Measurements from ENCODE around the gene ACADL.
A peak's percentile ranks its signal among the peaks of the same experiment; 100 is the strongest.
"Not testable (repeated sequence)": the region's sequence is repeated elsewhere in the genome, so short reads cannot be mapped to it uniquely, and the experiment has no call there.

The ACADL gene

DNA sequence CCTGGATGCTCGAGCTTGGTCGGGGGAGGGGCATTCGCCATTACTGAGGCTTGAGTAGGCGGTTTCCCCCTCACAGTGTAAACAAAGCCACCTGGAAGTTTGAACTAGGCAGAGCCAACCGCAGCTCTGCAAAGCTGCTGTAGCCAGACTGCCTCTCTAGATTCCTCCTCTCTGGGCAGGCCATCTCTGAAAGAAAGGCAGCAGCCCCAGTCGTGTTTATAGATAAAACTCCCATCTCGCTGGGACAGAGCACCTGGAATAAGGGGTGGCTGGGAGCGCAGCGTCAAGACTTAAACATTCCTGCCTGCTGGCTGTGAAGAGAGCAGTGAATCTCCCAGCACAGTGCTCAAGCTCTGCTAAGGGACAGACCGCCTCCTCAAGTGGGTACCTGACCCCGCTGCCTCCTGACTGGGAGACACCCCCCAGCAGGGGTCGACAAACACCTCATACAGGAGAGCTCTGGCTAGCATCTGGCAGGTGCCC, 43.6 kb downstream of the ACADL start:
- H3K4me1 ChIP-seq (ENCODE audit: control insufficient read depth, insufficient read depth, low read length): peaks cover 39% of the 10 kb centered on the region
- not testable (repeated sequence) for H3K9ac ChIP-seq (ENCODE audit: low read length); H3K36me3 ChIP-seq (ENCODE audit: control insufficient read depth, insufficient read depth, low read length); H3K27me3 ChIP-seq (ENCODE audit: control insufficient read depth, insufficient read depth, low read length); H3K27ac ChIP-seq (ENCODE audit: low read depth, low read length)
- H3K4me3 ChIP-seq (ENCODE audit: low read depth, low read length): peak overlapping the region; percentile 29; the same call in 1 of the 2 replicates
- H3K9me3 ChIP-seq (ENCODE audit: control insufficient read depth, insufficient read depth, low read depth, low read length): peaks cover 10% of the 10 kb centered on the region

DNA sequence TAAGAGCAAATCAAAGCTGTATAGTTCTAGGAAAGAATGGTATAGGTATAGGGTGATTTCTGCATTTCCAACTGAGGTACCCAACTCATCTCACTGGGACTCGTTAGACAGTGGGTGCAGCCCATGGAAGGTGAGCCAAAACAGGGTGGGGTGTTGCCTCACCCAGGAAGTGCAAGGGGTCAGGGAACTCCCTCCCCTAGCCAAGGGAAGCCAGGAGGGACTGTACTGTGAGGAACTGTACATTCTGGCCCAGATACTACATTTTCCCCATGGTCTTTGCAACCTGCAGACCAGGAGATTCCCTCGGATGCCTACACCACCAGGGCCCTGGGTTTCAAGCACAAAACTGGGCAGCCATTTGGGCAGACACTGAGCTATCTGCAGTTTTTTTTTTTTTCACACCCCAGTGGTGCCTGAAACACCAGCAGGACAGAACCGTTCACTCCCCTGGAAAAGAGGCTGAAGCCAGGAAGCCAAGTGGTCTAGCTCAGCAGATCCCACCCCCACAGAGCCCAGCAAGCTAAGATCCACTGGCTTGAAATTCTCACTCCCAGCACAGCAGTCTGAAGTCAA, 44.1 kb downstream of the ACADL start:
- H3K9me3 ChIP-seq (ENCODE audit: control insufficient read depth, insufficient read depth, low read depth, low read length): peaks cover 10% of the 10 kb centered on the region
- not testable (repeated sequence) for H3K27ac ChIP-seq (ENCODE audit: low read depth, low read length); H3K27me3 ChIP-seq (ENCODE audit: control insufficient read depth, insufficient read depth, low read length); H3K36me3 ChIP-seq (ENCODE audit: control insufficient read depth, insufficient read depth, low read length); H3K4me3 ChIP-seq (ENCODE audit: low read depth, low read length); H3K9ac ChIP-seq (ENCODE audit: low read length)
- peaks cover 39% of the 10 kb centered on the region for H3K4me1 ChIP-seq (ENCODE audit: control insufficient read depth, insufficient read depth, low read length)

DNA sequence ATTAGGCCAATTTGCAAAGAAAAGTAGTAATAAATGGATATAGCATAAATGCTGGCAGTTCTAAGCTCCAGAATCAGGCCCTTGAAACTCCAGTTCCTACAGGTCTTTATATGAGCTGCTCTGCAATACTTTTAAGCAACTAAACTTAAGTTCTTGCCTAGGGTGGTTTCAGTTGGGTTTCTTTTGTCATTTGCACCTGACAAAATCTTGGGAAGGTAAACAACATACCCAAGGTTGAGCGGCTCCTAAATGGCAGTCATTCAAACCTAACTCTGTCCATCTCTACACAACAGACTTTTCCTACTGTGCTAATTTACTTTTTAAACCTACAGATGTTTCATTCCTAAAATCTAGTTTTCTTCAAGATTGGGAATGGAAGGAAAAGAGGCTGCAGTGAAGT, 44.8 kb downstream of the ACADL start:
- Histone ChIP-seq H3K9me3 (ENCODE audit: control insufficient read depth, insufficient read depth, low read depth, low read length) (peaks cover 10% of the 10 kb centered on the region), H3K4me3 (ENCODE audit: low read depth, low read length) (no peak overlapping the region), H3K4me1 (ENCODE audit: control insufficient read depth, insufficient read depth, low read length) (peaks cover 39% of the 10 kb centered on the region), H3K27ac (ENCODE audit: low read depth, low read length) (no peak overlapping the region), H3K9ac (ENCODE audit: low read length) (no peak overlapping the region), H3K27me3 (ENCODE audit: control insufficient read depth, insufficient read depth, low read length) (no peaks in the 10 kb centered on the region), H3K36me3 (ENCODE audit: control insufficient read depth, insufficient read depth, low read length) (no peaks in the 10 kb centered on the region)

DNA sequence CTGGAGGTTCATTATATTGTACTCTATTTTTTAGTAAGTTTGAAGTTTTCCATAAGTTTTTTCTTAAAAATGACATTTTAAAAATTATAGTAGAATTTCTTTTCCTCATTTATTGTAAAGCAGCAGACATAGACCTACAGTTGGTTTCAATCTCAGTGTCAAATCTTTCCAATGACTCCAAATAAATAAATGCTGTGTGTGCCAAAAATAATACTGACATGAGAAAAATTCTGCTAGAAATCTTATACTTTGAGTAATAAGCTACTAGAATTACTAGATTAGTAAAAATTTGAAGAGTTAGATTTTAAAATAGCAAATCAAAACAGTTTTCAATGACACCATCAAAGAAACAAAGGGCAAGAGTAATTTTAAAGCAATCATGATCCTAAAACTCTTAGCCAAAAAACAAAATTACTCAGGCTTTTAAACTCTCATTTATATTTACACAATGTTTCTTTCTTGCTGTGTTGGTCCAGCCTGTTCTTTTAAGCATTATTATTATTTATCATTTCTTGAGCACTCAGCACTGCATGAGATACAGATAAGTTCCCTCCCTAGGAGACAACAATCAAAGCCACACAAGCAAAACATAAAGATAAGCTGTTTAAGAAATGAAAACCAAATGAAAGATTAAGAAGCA, 45.8 kb downstream of the ACADL start:
- Histone ChIP-seq H3K36me3 (ENCODE audit: control insufficient read depth, insufficient read depth, low read length) (no peaks in the 10 kb centered on the region), H3K9me3 (ENCODE audit: control insufficient read depth, insufficient read depth, low read depth, low read length) (peaks cover 6% of the 10 kb centered on the region), H3K27me3 (ENCODE audit: control insufficient read depth, insufficient read depth, low read length) (no peaks in the 10 kb centered on the region), H3K4me3 (ENCODE audit: low read depth, low read length) (no peak overlapping the region), H3K27ac (ENCODE audit: low read depth, low read length) (peak overlapping the region; percentile 42), H3K4me1 (ENCODE audit: control insufficient read depth, insufficient read depth, low read length) (peaks cover 39% of the 10 kb centered on the region), H3K9ac (ENCODE audit: low read length) (no peak overlapping the region)

DNA sequence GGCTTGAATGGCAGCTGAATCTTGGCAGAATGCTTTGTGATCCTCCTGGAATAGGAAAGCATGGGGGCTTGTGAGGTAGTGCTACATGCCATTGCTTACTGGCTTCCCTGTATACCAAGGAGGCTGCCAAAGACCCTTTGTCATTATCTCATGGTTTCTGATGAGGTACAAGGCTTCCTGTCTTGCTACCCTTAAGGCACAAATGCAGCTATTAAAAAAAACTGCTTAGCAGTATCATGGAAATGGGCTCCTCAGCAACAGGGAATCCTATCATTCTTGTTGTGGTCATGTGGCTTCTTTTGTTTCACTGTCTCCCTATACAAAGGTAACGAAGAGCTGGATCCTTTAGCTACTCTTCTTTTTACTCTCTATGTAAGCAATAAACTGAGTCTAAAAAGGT, 47.5 kb downstream of the ACADL start:
- no peak overlapping the region for H3K4me3 ChIP-seq (ENCODE audit: low read depth, low read length)
- H3K27me3 ChIP-seq (ENCODE audit: control insufficient read depth, insufficient read depth, low read length): no peaks in the 10 kb centered on the region
- no peaks in the 10 kb centered on the region for H3K36me3 ChIP-seq (ENCODE audit: control insufficient read depth, insufficient read depth, low read length)
- no peak overlapping the region for H3K9ac ChIP-seq (ENCODE audit: low read length)
- H3K27ac ChIP-seq (ENCODE audit: low read depth, low read length): peak overlapping the region; percentile 73
- H3K4me1 ChIP-seq (ENCODE audit: control insufficient read depth, insufficient read depth, low read length): peaks cover 39% of the 10 kb centered on the region
- H3K9me3 ChIP-seq (ENCODE audit: control insufficient read depth, insufficient read depth, low read depth, low read length): no peaks in the 10 kb centered on the region

DNA sequence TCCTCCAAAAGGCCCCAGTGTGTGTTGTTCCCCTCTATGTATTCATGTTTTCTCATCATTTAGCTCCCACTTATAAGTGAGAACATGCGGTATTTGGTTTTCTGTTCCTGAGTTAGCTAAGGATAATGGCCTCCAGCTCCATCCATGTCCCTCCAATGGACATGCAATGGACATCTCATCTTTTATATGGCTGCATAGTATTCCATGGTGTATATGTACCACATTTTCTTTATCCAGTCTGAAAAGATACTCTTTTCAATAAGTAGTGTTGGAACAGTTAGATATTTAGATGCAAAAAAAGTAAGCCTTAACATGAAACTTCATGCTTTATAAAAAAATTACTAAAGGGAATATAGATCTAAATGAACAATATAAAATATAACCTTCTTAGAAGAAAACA, 48.1 kb downstream of the ACADL start:
- Histone ChIP-seq H3K4me1 (ENCODE audit: control insufficient read depth, insufficient read depth, low read length) (peaks cover 39% of the 10 kb centered on the region), H3K27ac (ENCODE audit: low read depth, low read length) (0 out of 2 replicates have a peak overlapping the region, but pooled peaks have one; percentile 38)
- not testable (repeated sequence) for H3K27me3 ChIP-seq (ENCODE audit: control insufficient read depth, insufficient read depth, low read length); H3K36me3 ChIP-seq (ENCODE audit: control insufficient read depth, insufficient read depth, low read length); H3K9me3 ChIP-seq (ENCODE audit: control insufficient read depth, insufficient read depth, low read depth, low read length); H3K9ac ChIP-seq (ENCODE audit: low read length); H3K4me3 ChIP-seq (ENCODE audit: low read depth, low read length)

DNA sequence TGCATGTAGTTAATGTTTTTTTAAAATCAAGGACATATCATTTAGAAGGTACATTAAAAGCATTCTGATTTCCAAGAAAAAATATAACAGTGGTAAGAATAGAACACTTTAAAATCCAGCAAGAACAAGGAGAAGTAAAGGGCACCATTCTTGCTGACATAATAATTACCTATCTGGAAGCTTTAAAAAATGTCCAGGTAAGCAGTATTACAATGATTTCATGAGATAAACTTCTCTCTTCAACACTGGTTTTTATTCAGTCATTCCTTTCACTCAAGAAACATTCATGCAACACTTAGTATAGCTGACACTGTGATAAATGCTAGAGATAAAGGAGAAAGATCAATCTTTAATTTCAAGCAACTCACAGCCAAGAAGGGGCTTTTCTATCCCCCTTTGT, 51.2 kb downstream of the ACADL start:
- no peaks in the 10 kb centered on the region for H3K27me3 ChIP-seq (ENCODE audit: control insufficient read depth, insufficient read depth, low read length)
- no peak overlapping the region for H3K4me3 ChIP-seq (ENCODE audit: low read depth, low read length)
- H3K4me1 ChIP-seq (ENCODE audit: control insufficient read depth, insufficient read depth, low read length): peaks cover 16% of the 10 kb centered on the region; the same call in 1 of the 2 replicates
- H3K36me3 ChIP-seq (ENCODE audit: control insufficient read depth, insufficient read depth, low read length): no peaks in the 10 kb centered on the region
- H3K27ac ChIP-seq (ENCODE audit: low read depth, low read length): no peak overlapping the region
- H3K9me3 ChIP-seq (ENCODE audit: control insufficient read depth, insufficient read depth, low read depth, low read length): no peaks in the 10 kb centered on the region
- H3K9ac ChIP-seq (ENCODE audit: low read length): no peak overlapping the region

DNA sequence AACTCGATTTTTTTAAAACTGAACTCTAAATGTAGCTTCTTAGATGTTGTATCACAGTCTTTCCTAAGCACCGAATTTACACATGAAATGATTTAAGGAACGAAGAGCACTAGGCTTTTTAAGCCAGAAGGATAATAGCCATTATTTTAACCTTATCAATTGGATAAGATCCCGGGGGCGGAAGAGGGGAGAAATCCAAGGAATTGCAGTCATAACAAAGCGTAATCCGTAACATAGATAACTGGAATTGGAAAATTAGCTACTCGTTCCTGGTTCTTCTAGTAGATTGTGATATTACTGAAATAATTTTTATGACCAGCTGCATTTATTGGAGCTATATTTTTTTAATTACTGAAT, 53.0 kb downstream of the ACADL start:
- Histone ChIP-seq H3K36me3 (ENCODE audit: control insufficient read depth, insufficient read depth, low read length) (no peaks in the 10 kb centered on the region), H3K27ac (ENCODE audit: low read depth, low read length) (no peak overlapping the region), H3K27me3 (ENCODE audit: control insufficient read depth, insufficient read depth, low read length) (no peaks in the 10 kb centered on the region), H3K9me3 (ENCODE audit: control insufficient read depth, insufficient read depth, low read depth, low read length) (no peaks in the 10 kb centered on the region), H3K4me3 (ENCODE audit: low read depth, low read length) (peak overlapping the region; percentile 67), H3K4me1 (ENCODE audit: control insufficient read depth, insufficient read depth, low read length) (peaks cover 9% of the 10 kb centered on the region), H3K9ac (ENCODE audit: low read length) (no peak overlapping the region)

DNA sequence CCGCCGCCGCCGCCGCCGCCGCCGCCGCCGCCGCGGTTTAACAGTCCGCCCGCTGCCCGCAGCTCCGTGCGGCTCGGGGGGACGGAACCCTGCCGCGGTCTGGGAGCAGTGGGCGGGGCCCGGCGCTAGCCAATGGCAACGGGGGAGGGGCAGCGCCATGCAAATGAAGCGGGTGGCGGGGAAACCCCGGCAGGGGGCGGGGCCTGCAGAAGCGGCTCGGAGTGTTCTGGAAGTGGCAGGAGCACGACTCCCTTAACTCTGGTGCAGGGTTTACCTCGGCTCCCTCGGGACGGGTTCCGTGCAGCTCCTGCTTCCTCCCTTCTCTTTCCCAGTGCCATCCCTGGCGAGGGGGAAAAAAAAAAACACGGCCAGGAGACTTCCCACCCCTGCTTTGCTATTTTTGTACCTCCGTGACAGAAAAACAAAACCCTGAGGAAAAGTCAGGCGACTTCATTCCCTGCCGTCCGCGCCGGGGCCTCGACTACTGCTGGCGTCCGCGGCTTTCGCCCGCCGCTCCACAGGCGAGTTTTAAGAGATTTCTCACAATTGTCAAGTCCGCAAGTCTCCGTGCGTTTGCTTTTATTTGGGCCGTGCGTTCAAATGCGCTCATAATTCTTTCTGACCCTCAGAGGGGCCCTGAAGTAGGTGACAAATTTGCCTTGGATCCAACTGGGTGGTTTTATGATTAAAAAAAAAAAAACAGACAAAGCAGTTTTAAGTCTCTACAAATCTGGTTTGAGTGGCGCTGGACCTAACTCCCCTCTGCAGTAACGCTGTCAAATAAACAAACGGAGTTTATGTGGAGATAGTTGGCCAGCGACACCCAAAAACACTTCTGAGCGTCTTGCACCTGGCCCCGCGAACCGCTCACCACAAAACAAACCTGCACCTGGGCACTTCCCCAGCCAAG, 53.7 kb downstream of the ACADL start, which contains the start of gene KANSL1L:
Gene KANSL1L, minus strand, starts transcription at position 101 of the 910 bp plus-strand sequence. CDS start 16,827 bp downstream, outside the sequence.
- H3K9me3 ChIP-seq (ENCODE audit: control insufficient read depth, insufficient read depth, low read depth, low read length): no peaks in the 10 kb centered on the region
- peaks cover 9% of the 10 kb centered on the region for H3K4me1 ChIP-seq (ENCODE audit: control insufficient read depth, insufficient read depth, low read length)
- no peaks in the 10 kb centered on the region for H3K36me3 ChIP-seq (ENCODE audit: control insufficient read depth, insufficient read depth, low read length)
- H3K27ac ChIP-seq (ENCODE audit: low read depth, low read length): peak within 1 kb of the TSS; percentile 96
- peak within 1 kb of the TSS; percentile 84 for H3K4me3 ChIP-seq (ENCODE audit: low read depth, low read length)
- H3K27me3 ChIP-seq (ENCODE audit: control insufficient read depth, insufficient read depth, low read length): no peaks in the 10 kb centered on the region
- H3K9ac ChIP-seq (ENCODE audit: low read length): peak within 1 kb of the TSS; percentile 94

DNA sequence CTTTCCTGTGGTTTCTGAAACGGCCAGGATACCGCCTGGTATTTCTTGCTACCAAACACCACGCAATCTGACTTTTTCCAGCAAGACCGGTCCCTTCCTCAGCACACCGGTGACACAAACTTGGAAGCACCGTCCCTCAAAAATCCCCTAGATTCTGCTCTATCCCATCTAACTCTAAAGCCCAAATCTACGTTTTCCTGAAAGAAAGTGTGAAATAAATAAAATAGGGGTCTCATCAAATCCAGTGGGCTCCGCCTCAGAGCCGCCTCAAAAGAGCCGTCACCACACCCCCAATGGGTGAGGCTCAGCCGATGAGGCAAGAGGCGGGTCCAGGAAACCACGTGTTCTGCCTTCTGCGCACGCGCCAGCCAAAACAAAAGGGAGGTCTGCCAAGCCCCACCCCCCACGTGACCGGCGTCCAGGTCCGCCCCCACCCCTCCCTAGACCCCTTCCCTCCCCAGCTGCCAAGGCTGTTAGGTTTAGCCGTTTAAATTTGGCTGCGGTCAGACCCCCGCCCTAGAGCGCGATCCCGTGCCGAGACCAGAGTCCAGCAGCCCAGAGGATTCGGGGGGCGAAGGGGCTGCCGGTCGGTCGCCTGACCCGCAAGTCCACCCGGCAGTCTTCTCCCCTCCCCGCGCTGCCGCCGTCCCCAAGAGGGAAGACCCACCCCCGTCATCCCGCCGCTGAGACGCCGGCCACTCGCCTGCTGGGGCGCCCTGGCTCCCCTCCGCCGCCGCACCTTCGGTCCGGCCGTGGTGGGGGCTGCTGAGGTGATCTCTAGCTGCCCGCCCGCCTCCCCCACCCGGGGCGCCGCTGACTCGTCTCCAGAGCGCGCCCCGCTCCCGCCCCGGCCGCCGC, 54.6 kb downstream of the ACADL start:
- no peaks in the 10 kb centered on the region for H3K36me3 ChIP-seq (ENCODE audit: control insufficient read depth, insufficient read depth, low read length)
- peak overlapping the region; percentile 96 for H3K27ac ChIP-seq (ENCODE audit: low read depth, low read length)
- H3K27me3 ChIP-seq (ENCODE audit: control insufficient read depth, insufficient read depth, low read length): no peaks in the 10 kb centered on the region
- H3K9me3 ChIP-seq (ENCODE audit: control insufficient read depth, insufficient read depth, low read depth, low read length): no peaks in the 10 kb centered on the region
- H3K4me1 ChIP-seq (ENCODE audit: control insufficient read depth, insufficient read depth, low read length): peaks cover 9% of the 10 kb centered on the region
- peak overlapping the region; percentile 84 for H3K4me3 ChIP-seq (ENCODE audit: low read depth, low read length)
- H3K9ac ChIP-seq (ENCODE audit: low read length): peak overlapping the region; percentile 94
